GM12873 (cell line): ENCODE measurements around the gene LUC7L2.

Experiments used
- CTCF ChIP-seq: IDR thresholded peaks from 2 replicates; pipeline ENCODE4 v1.5.1; 2012; ENCODE audit warnings: low read depth, mild to moderate bottlenecking, moderate library complexity, low read length, control low read depth; ENCODE audit not compliant: insufficient read depth; ENCODE audit errors: missing control alignments

LUC7L2 gene

GRCh38 chr7:139417478-139417877 lies 57.8 kb downstream of the LUC7L2 start:
- TF ChIP-seq CTCF: no peak

DNA sequence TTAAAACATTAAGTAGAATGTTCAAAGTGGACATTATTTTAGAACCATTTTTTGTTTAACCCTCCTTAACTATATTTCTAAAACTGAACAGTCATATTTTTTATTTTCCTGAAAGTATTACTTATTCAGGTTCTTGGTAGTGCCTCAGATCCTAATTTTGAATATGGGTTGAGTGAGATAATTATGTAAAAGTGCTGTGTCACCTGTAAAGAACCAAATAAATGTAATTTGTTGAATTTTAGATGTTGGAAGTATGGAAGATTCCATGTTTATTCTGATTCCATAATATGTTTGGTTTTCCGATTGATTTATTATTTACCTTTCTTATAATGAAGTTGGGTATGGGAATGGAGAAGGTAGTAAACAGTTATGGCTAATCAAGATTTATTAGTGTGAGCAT lies 61.4 kb downstream of the LUC7L2 start:
- no peak for TF ChIP-seq CTCF

GRCh38 chr7:139422126-139422525 lies 62.4 kb downstream of the LUC7L2 start:
- no peak for TF ChIP-seq CTCF

DNA sequence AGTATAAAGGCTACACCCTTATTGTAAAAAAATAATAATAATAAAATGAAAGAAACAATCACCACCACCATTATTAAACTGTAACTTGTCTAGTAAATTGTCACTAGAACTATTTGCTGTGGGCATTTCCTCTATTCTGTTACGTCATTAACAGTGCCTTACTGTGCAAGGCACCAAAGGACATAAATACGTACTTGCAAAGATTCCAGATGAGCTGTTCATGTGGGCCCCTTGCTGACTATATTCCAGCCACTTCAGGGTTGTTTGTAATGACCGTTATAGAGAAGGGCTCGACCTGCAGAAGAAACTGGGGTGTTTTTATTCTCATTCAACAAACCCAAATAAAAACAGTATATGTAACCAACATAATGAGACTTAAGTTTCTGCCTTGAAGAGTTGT lies 63.4 kb downstream of the LUC7L2 start:
- TF ChIP-seq CTCF: no peak

DNA sequence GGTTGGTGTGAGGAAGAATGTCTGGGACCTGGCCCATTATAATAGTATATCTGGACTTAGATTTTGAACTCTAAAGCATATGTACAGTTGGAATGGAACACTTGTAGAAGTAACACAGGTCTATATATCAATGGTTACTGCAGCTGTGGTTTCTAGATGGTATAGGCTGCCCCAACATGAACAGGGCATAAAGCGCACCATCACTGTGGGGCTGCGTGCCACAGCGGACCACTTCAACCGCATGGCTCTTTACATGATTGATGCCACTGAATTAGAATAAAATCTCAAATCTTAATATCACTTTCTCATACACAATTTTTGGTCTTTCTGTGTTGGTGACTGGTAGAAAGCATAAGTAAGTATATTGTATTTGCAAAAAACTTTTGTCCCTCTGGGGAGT lies 64.3 kb downstream of the LUC7L2 start:
- no peak for TF ChIP-seq CTCF

DNA sequence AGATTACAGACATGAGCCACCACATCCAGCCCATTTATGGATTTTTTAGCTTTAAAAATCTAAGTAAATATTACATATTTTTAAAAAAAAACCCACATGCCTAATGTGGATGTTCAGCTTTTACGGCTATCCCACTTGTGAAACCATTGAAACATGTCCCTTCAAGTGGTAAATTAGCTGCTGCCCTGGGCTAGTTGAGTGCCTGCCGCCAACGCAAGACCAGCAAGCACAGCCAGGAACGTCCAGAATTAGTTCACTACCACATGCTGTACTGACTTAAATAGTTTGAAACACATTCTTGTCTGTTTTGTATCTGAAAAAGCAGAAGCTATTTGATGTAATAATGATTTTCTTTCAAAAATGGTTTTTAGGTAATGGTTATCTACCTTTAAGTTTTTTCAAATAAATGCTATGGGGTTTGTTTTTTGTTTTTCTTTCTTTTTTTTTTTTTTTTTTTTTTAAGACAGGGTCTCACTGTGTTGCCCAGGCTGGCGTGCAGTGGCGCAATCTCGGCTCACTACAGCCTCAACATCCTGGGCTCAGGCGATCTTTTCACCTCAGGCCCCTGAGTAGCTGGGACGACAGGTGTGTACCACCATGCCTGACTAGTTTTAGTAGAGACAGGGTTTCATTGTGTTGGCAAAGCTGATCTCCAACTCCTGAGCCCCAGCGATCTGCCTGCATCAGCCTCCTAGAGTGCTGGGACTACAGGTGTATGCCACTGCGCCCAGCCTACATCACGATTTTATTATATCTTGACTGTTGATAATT lies 66.7 kb downstream of the LUC7L2 start:
- no peak for TF ChIP-seq CTCF

- TF ChIP-seq CTCF: no peak
Observed at GRCh38 chr7:139427029-139427420, 67.3 kb downstream of the LUC7L2 start.
